GM20000 (cell line): ENCODE results near the gene CAT.

Experiments used
- DNase-seq: peaks from one replicate; pipeline ENCODE4 v3.0.0; 2012; ENCODE audit warnings: low spot score
- TF ChIP-seq, protein P1 (sequence below): IDR thresholded peaks from 2 replicates; pipeline ENCODE4 v1.5.1; 2012; ENCODE audit warnings: mild to moderate bottlenecking, control low read depth; ENCODE audit errors: extremely low read depth, missing control alignments

The CAT gene

GRCh38 chr11:34508524-34508923 lies 69.8 kb downstream of the CAT start:
- no peak for DNase-seq
- TF ChIP-seq, protein P1, sequence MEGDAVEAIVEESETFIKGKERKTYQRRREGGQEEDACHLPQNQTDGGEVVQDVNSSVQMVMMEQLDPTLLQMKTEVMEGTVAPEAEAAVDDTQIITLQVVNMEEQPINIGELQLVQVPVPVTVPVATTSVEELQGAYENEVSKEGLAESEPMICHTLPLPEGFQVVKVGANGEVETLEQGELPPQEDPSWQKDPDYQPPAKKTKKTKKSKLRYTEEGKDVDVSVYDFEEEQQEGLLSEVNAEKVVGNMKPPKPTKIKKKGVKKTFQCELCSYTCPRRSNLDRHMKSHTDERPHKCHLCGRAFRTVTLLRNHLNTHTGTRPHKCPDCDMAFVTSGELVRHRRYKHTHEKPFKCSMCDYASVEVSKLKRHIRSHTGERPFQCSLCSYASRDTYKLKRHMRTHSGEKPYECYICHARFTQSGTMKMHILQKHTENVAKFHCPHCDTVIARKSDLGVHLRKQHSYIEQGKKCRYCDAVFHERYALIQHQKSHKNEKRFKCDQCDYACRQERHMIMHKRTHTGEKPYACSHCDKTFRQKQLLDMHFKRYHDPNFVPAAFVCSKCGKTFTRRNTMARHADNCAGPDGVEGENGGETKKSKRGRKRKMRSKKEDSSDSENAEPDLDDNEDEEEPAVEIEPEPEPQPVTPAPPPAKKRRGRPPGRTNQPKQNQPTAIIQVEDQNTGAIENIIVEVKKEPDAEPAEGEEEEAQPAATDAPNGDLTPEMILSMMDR, result no peak

GRCh38 chr11:34509336-34509876 lies 70.7 kb downstream of the CAT start:
- TF ChIP-seq, protein P1, result no peak
- no peak for DNase-seq

GRCh38 chr11:34510218-34510617 lies 71.5 kb downstream of the CAT start:
- DNase-seq, result no peak
- TF ChIP-seq, protein P1, result no peak

- TF ChIP-seq, protein P1, result no peak
- no peak for DNase-seq
Observed at GRCh38 chr11:34510673-34511072, 71.9 kb downstream of the CAT start.

- TF ChIP-seq, protein P1, result peak; percentile 78
- DNase-seq, result peak; percentile 80
Observed at GRCh38 chr11:34512840-34513681, 74.3 kb downstream of the CAT start.

DNA sequence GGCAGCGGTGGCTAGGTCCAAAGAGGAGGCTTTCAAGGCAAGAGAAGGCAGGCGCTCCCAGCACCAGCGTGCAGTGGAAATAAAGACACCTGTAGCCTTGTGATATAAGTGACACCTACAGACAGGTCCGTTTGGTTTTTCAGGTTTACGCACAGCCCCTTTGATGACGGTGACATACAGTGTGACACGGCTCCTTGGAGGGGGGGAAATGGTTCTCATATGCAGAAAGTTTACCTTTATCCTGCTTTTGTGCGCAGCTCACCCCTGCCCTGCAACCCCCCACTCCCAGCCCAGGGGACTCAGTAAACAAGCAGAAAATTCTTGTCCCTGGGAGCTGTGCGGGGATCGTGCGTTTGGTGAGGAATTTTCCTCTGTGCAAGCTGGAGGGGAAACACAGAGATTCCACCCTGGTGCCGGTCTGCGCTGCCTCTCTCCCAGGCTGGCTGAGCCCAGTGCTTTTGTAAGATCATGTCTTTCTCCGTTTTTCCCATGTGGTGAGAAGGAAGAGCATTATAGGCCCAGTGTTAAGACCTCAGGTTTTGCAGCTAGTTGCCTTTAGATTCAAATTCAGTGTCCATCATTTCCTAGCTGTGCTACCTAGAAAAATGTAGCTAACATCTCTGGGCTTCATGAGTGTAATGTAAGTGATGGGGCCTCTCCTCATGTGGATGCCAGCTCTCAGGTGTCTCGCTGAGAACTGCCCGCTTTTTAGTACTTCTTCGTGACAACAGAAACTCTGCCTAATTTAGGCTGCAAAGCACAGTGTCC lies 75.1 kb downstream of the CAT start, which contains the start of gene ELF5:
TSS of gene ELF5 (minus strand) at position 113 of the 768 bp plus-strand sequence. CDS start 8,045 bp downstream, outside the sequence.
- TF ChIP-seq, protein P1, result no peak
- DNase-seq, result no peak

- TF ChIP-seq, protein P1, result no peak
- DNase-seq, result no peak
Observed at GRCh38 chr11:34514597-34514996, 75.9 kb downstream of the CAT start.
